H1 (cell line): ENCODE results near the gene TCN2. TPM values are rescaled to one million over a fixed set of nuclear protein-coding genes. Genes with fewer than 3 reads are reported as not detected.

Source experiments
- CTCF ChIA-PET: fragments of 300-600 bp; sonication (Branson Sonifier 250); formaldehyde crosslinking; loops from one replicate; lab custom pipeline; 2021; ENCODE audit not compliant: partially characterized antibody; lab: Charles Lee
- POLR2A ChIA-PET: fragments of 300-600 bp; sonication (Branson Sonifier 250); formaldehyde crosslinking; loops from one replicate; lab custom pipeline; 2021; ENCODE audit warnings: inconsistent platforms; ENCODE audit not compliant: partially characterized antibody; lab: Charles Lee
- DNase-seq, 2 experiments: peaks; one replicate each; pipeline versions ENCODE4 v3.0.0 to v3.0.0-alpha.2; 2010 to 2022; ENCODE audit warnings: low spot score in 2 of 2, low read depth in 1 of 2, mixed read lengths in 1 of 2
- FAIRE-seq: peaks from 2 replicates; lab custom pipeline; 2011; peaks lifted over from hg19 to GRCh38; lab: Jason Lieb, UNC
- H2AFZ ChIP-seq: 2 replicates; pipeline ENCODE4 v1.8.1; 2012; ENCODE audit warnings: low read length, inconsistent platforms
- H2AK5ac ChIP-seq: 2 replicates; pipeline ENCODE4 v1.6.1; 2013; ENCODE audit warnings: low read depth, low read length
- H2BK120ac ChIP-seq: replicated peaks from 2 replicates; pipeline ENCODE3; 2013; ENCODE audit warnings: low read depth, low read length, inconsistent platforms
- H2BK12ac ChIP-seq: 2 replicates; pipeline ENCODE4 v1.6.1; 2013; ENCODE audit warnings: low read depth, low read length
- H2BK15ac ChIP-seq: 2 replicates; pipeline ENCODE4 v1.6.1; 2013; ENCODE audit warnings: low read length
- H2BK20ac ChIP-seq: 2 replicates; pipeline ENCODE4 v1.6.1; 2013; ENCODE audit warnings: low read length
- H2BK5ac ChIP-seq: 2 replicates; pipeline ENCODE4 v1.6.1; 2013; ENCODE audit warnings: low read depth, low read length
- H3K14ac ChIP-seq: 2 replicates; pipeline ENCODE4 v1.6.1; 2013; ENCODE audit warnings: inconsistent platforms; ENCODE audit not compliant: insufficient read length
- H3K18ac ChIP-seq: 2 replicates; pipeline ENCODE4 v1.6.1; 2013; ENCODE audit warnings: low read length; ENCODE audit errors: extremely low read depth
- H3K23ac ChIP-seq: 2 replicates; pipeline ENCODE4 v1.6.1; 2013; ENCODE audit warnings: inconsistent platforms; ENCODE audit not compliant: insufficient read length
- H3K23me2 ChIP-seq: 2 replicates; pipeline ENCODE4 v1.6.1; 2013; ENCODE audit warnings: low read depth, low read length
- H3K27ac ChIP-seq: 2 replicates; pipeline ENCODE4 v1.6.1; 2011; ENCODE audit warnings: low read depth, low read length, inconsistent platforms
- H3K27me3 ChIP-seq, 4 experiments: replicated peaks in 1 of 4; 1 replicate in 1 of 4; 2 replicates in 3 of 4; pipeline versions ENCODE4 v1.6.1 to v1.8.1; 2011 to 2013; ENCODE audit warnings: low read length in 3 of 4, mild to moderate bottlenecking in 3 of 4, inconsistent platforms in 2 of 4, mixed read lengths in 2 of 4, moderate library complexity in 1 of 4; ENCODE audit not compliant: control insufficient read depth in 3 of 4, insufficient read depth in 3 of 4; ENCODE audit errors: extremely low read depth in 1 of 4
- H3K36me3 ChIP-seq, 4 experiments: 2 replicates each; pipeline versions ENCODE4 v1.6.1 to v1.8.1; 2011 to 2013; ENCODE audit warnings: mild to moderate bottlenecking in 4 of 4, low read length in 3 of 4, moderate library complexity in 2 of 4, control low read depth in 1 of 4, inconsistent platforms in 1 of 4; ENCODE audit not compliant: insufficient read depth in 4 of 4, control insufficient read depth in 2 of 4
- H3K4ac ChIP-seq: replicated peaks from 2 replicates; pipeline ENCODE3; 2013; ENCODE audit warnings: low read length, low read depth, mixed read lengths, inconsistent platforms; ENCODE audit not compliant: insufficient read length
- H3K4me1 ChIP-seq, 4 experiments: replicated peaks in 1 of 4; 1 replicate in 1 of 4; 2 replicates in 3 of 4; pipeline versions ENCODE4 v1.6.1 to v1.8.1; 2011 to 2013; ENCODE audit warnings: low read length in 3 of 4, inconsistent platforms in 2 of 4, mixed read lengths in 1 of 4; ENCODE audit not compliant: insufficient read depth in 4 of 4, control insufficient read depth in 3 of 4
- H3K4me2 ChIP-seq, 2 experiments: 2 replicates each; pipeline versions ENCODE4 v1.6.1 to v1.8.1; 2011 to 2013; ENCODE audit warnings: low read depth in 2 of 2, low read length in 2 of 2, control low read depth in 1 of 2, inconsistent platforms in 1 of 2, mild to moderate bottlenecking in 1 of 2; ENCODE audit not compliant: insufficient read depth in 1 of 2
- H3K4me3 ChIP-seq, 4 experiments: fragments of 200-600, 300-600 bp in 1 of 4; sonication (generic), shearing (Covaris generic), sonication (Bioruptor Twin) in 1 of 4; 2 replicates each; pipeline versions ENCODE4 v1.5.1 to v1.8.1; 2011 to 2016; ENCODE audit warnings: low read length in 4 of 4, low read depth in 3 of 4, control low read depth in 2 of 4, inconsistent platforms in 2 of 4, mild to moderate bottlenecking in 2 of 4, mixed read lengths in 1 of 4, moderate library complexity in 1 of 4; ENCODE audit not compliant: insufficient read depth in 2 of 4; ENCODE audit errors: extremely low read depth in 1 of 4
- H3K56ac ChIP-seq: replicated peaks from 2 replicates; pipeline ENCODE3; 2013; ENCODE audit warnings: low read depth, mild to moderate bottlenecking, mixed read lengths, low read length, inconsistent platforms; ENCODE audit not compliant: insufficient read length
- H3K79me1 ChIP-seq: 2 replicates; pipeline ENCODE4 v1.6.1; 2013; ENCODE audit warnings: low read depth, low read length, control low read depth
- H3K79me2 ChIP-seq, 2 experiments: 2 replicates each; pipeline versions ENCODE4 v1.6.1 to v1.8.1; 2012 to 2013; ENCODE audit warnings: low read length in 2 of 2, mild to moderate bottlenecking in 2 of 2, inconsistent platforms in 1 of 2; ENCODE audit not compliant: insufficient read depth in 2 of 2, control insufficient read depth in 1 of 2
- H3K9ac ChIP-seq, 4 experiments: replicated peaks in 1 of 4; 1 replicate in 1 of 4; 2 replicates in 3 of 4; pipeline versions ENCODE4 v1.6.1 to v1.8.1; 2011 to 2013; ENCODE audit warnings: low read depth in 3 of 4, low read length in 3 of 4, control low read depth in 2 of 4, mild to moderate bottlenecking in 2 of 4, moderate library complexity in 2 of 4, inconsistent platforms in 1 of 4; ENCODE audit errors: extremely low read depth in 1 of 4
- H3K9me3 ChIP-seq, 2 experiments: 2 replicates each; pipeline versions ENCODE4 v1.6.1 to v1.8.1; 2012 to 2013; ENCODE audit warnings: mild to moderate bottlenecking in 2 of 2, moderate library complexity in 2 of 2, control low read depth in 1 of 2, inconsistent platforms in 1 of 2, low read depth in 1 of 2, low read length in 1 of 2, mixed read lengths in 1 of 2; ENCODE audit not compliant: insufficient read depth in 2 of 2
- H4K20me1 ChIP-seq, 2 experiments: replicated peaks in 1 of 2; 2 replicates each; pipeline versions ENCODE3 to v1.8.1; 2011 to 2013; ENCODE audit warnings: inconsistent platforms in 2 of 2, low read length in 2 of 2, mild to moderate bottlenecking in 1 of 2; ENCODE audit not compliant: insufficient read depth in 2 of 2, control insufficient read depth in 1 of 2
- H4K5ac ChIP-seq: 2 replicates; pipeline ENCODE4 v1.6.1; 2013; ENCODE audit warnings: low read length, low read depth, mixed read lengths, inconsistent platforms; ENCODE audit not compliant: insufficient read length
- H4K8ac ChIP-seq: 2 replicates; pipeline ENCODE4 v1.8.0; 2013; ENCODE audit warnings: mild to moderate bottlenecking, moderate library complexity, low read length, inconsistent platforms; ENCODE audit not compliant: insufficient read depth; ENCODE audit errors: extremely low read depth
- H4K91ac ChIP-seq: replicated peaks from 2 replicates; pipeline ENCODE3; 2013; ENCODE audit warnings: low read length, mixed read lengths, inconsistent platforms; ENCODE audit not compliant: insufficient read length
- ASH2L ChIP-seq: fragments of 200-600, 300-600 bp; sonication (generic); IDR thresholded peaks from one replicate; pipeline ENCODE4 v1.7.1; 2017; ENCODE audit warnings: low read length
- CREB1 ChIP-seq: IDR thresholded peaks from 2 replicates; pipeline ENCODE4 v1.6.1; 2012; ENCODE audit warnings: inconsistent platforms
- FOSL1 ChIP-seq: IDR thresholded peaks from 2 replicates; pipeline ENCODE4 v1.6.1; 2011; ENCODE audit warnings: mild to moderate bottlenecking, low read depth, low read length, moderate library complexity; ENCODE audit not compliant: insufficient read depth
- PHF8 ChIP-seq: fragments of 200-600 bp; sonication (generic); conservative IDR thresholded peaks from 2 replicates; pipeline ENCODE4 v1.7.1; 2012; ENCODE audit warnings: low read depth, mild to moderate bottlenecking, inconsistent platforms, low read length, moderate library complexity
- SIRT6 ChIP-seq: IDR thresholded peaks from one replicate; pipeline ENCODE4 v1.7.1; 2012; ENCODE audit warnings: low read length, inconsistent platforms
- SIX5 ChIP-seq: IDR thresholded peaks from 2 replicates; pipeline ENCODE4 v1.6.1; 2011; ENCODE audit warnings: mild to moderate bottlenecking, low read depth, low read length
- WGBS, 2 experiments: shearing (Covaris generic) in 1 of 2; methylation state at CpG; one replicate each; pipeline versions ENCODE4 v1.1.6 to v1.1.7; 2013 to 2015; ENCODE audit warnings: low lambda C conversion rate in 2 of 2, mixed read lengths in 2 of 2, inconsistent platforms in 1 of 2, low coverage in 1 of 2, missing lambda C conversion rate in 1 of 2; ENCODE audit not compliant: insufficient replicate concordance in 2 of 2, insufficient coverage in 1 of 2, insufficient read length in 1 of 2; ENCODE audit errors: extremely low coverage in 1 of 2, missing lambda C conversion rate in 1 of 2; 5-methylcytosine and 5-hydroxymethylcytosine counted together
- polyA plus RNA-seq, 7 experiments: library from polyadenylated mRNA; depleted of rRNA in 3 of 7; stranded (reverse) in 5 of 7; unstranded in 2 of 7; fragments of >200 nt in 5 of 7; fragments of 200-250 nt in 2 of 7; gene quantifications; 1 replicate in 5 of 7; 2 replicates in 1 of 7; 4 replicates in 1 of 7; pipeline versions ENCODE4 v1.2.1 to v1.2.3, GENCODE V29; 2011 to 2013; ENCODE audit warnings: missing spikeins in 2 of 7, mixed read lengths in 2 of 7
- total RNA-seq: library from RNA; stranded (reverse); fragmentation: NEBNext Ultra II Directional; extraction: Animal tissue kit (Norgen Biotek cat#: 25700); gene quantifications from 2 replicates; pipeline ENCODE4 v1.2.1, GENCODE V29; 2021

Gene TCN2
- total and polyA plus RNA-seq, 2 of the 8 experiments (the other 6 are each of a cell fraction or from before 2014, with no cell fraction given): 30.0 to 87.8 TPM

DNA sequence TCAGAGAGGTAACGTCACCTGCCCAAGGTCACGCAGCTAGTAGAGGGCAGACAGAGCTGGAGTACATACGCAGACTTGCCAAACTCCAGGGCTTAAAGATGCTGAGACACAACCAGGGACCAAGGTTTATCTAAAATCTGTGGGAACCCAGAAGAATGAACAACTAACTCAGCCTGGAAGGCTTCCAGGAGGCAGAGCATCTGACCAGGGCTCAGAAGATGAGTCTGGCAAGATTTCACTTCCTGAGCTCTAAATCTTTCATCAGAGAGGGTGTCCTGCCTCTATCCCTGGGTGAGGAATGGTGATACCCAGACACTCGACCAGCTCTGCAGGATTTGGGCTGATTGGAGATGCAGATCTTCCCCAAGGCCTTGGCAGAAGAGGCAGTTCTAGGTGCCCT lies 41.6 kb upstream of the TCN2 start:
- DNase-seq (no peak), FAIRE-seq (no peak)
- H3K9me3 ChIP-seq: no peaks in the 10 kb centered on the region
- H2AFZ ChIP-seq: no peak overlapping the region
- no peak overlapping the region for H3K56ac ChIP-seq
- H3K79me2 ChIP-seq: no peaks in the 10 kb centered on the region
- no peaks in the 10 kb centered on the region for H3K27me3 ChIP-seq
- H3K79me1 ChIP-seq: no peaks in the 10 kb centered on the region; the same call in 1 of the 2 replicates
- CTCF ChIA-PET: interaction anchor here (1.2 to 1.7 kb wide), 7 partner anchors 8 to 325 kb away, joined by 3 to 13 read pairs (median 4); no protein-coding TSS in a partner anchor
- no peak overlapping the region for H4K8ac ChIP-seq
- H3K18ac ChIP-seq: no peak overlapping the region
- no peaks in the 10 kb centered on the region for H4K20me1 ChIP-seq
- WGBS, 2 experiments: 84% methylated on average over 4 of the region's 4 CpGs; no CpG with 5 or more reads in 1 of the 2 experiments
- H3K4ac ChIP-seq: peak overlapping the region; percentile 57
- H3K14ac ChIP-seq: no peak overlapping the region
- H3K9ac ChIP-seq: no peak overlapping the region
- no peak overlapping the region for H2BK120ac ChIP-seq
- no peaks in the 10 kb centered on the region; the same call in 1 of the 2 replicates for H3K23me2 ChIP-seq
- 0 out of 2 replicates have a peak overlapping the region, but pooled peaks have one; percentile 39 for H2BK12ac ChIP-seq
- no peaks in the 10 kb centered on the region for H3K36me3 ChIP-seq
- H2BK15ac ChIP-seq: no peak overlapping the region
- H3K4me2 ChIP-seq: no peak overlapping the region
- H4K91ac ChIP-seq: no peak overlapping the region
- no peak overlapping the region for H3K23ac ChIP-seq
- no peak overlapping the region; the same call in 1 of the 2 replicates for H2AK5ac ChIP-seq
- H2BK5ac ChIP-seq: 0 out of 2 replicates have a peak overlapping the region, but pooled peaks have one; percentile 40
- H3K4me3 ChIP-seq: no peak overlapping the region
- H3K4me1 ChIP-seq: peaks cover 0 to 18% (median 11%) of the 10 kb centered on the region in 4 experiments; a peak in 6 of 7 replicates
- no peak overlapping the region; the same call in 1 of the 2 replicates for H2BK20ac ChIP-seq
- no peak overlapping the region for H4K5ac ChIP-seq
- no peak overlapping the region for H3K27ac ChIP-seq
- POLR2A ChIA-PET: interaction anchor here (0.7 to 2.2 kb wide), 6 partner anchors 11 to 237 kb away, joined by 3 to 10 read pairs (median 4); partner anchors contain the start of gene TCN2
- TF ChIP-seq CREB1 (no peak), PHF8 (no peak), FOSL1 (no peak), SIRT6 (no peak), SIX5 (no peak), ASH2L (no peak)
